ENCODE measurements around the gene CABLES1. TPM values are rescaled to one million over a fixed set of nuclear protein-coding genes. Genes with fewer than 3 reads are reported as not detected.

The CABLES1 gene
- total and polyA plus RNA-seq, 2 of the 8 experiments (the other 6 are each of a cell fraction or from before 2014, with no cell fraction given) = 9.2 to 26.4 TPM

DNA sequence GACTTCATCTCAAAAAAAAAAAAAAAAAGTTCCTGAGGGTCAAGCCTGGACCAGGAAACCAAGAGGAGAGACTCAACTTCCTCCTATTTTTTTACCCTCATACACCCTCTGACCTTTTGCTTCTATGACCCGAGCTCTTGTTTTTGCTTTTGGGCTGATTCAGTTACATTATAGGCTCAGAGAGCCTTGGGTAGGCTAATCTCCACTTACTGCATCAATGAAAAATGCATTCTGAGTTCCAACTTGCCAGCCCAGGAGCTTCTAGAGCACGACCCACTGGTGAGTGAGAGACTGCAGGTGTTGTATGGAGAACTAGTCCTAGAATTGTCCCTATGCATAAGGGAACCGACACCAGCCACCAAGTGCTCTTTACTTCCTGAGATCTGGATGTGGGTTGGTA lies 91.1 kb downstream of the CABLES1 start:
- H2BK5ac ChIP-seq (ENCODE audit: low read depth, low read length) = no peak overlapping the region
- H3K23me2 ChIP-seq (ENCODE audit: low read depth, low read length) = no peaks in the 10 kb centered on the region
- no peak for DNase-seq (ENCODE audit: low read depth in 1 of 2, low spot score in 2 of 2)
- H2AK5ac ChIP-seq (ENCODE audit: low read depth, low read length) = no peak overlapping the region
- H3K9ac ChIP-seq (replicated peaks in 1 of 4; ENCODE audit: extremely low read depth in 1 of 4, low read depth in 3 of 4, low read length in 3 of 4) = no peak overlapping the region
- POLR2A ChIA-PET (ENCODE audit: partially characterized antibody) = interaction anchor here (1.1 kb wide), 1 partner anchor 11 kb away, joined by 3 read pairs; no protein-coding TSS in a partner anchor
- CTCF ChIA-PET (ENCODE audit: partially characterized antibody) = interaction anchor here (0.6 to 1.7 kb wide), 4 partner anchors 10 to 104 kb away, joined by 3 to 5 read pairs (median 4); no protein-coding TSS in a partner anchor
- H3K27ac ChIP-seq (ENCODE audit: low read depth, low read length) = no peak overlapping the region
- H2AFZ ChIP-seq (ENCODE audit: low read length) = no peak overlapping the region
- no peak for FAIRE-seq
- no peak overlapping the region for H3K56ac ChIP-seq (replicated peaks; ENCODE audit: insufficient read length, low read depth, low read length)
- peaks cover 0 to 14% (median 0%) of the 10 kb centered on the region in 4 experiments; a peak in 2 of 8 replicates for H3K36me3 ChIP-seq (ENCODE audit: control insufficient read depth in 2 of 4, insufficient read depth in 4 of 4, low read length in 3 of 4)
- no peak overlapping the region for H3K4me2 ChIP-seq (ENCODE audit: insufficient read depth in 1 of 2, low read depth in 2 of 2, low read length in 2 of 2)
- no peak overlapping the region for H4K91ac ChIP-seq (replicated peaks; ENCODE audit: insufficient read length, low read length)
- no peak overlapping the region for H2BK12ac ChIP-seq (ENCODE audit: low read depth, low read length)
- no peaks in the 10 kb centered on the region for H4K20me1 ChIP-seq (replicated peaks in 1 of 2; ENCODE audit: control insufficient read depth in 1 of 2, insufficient read depth in 2 of 2, low read length in 2 of 2)
- H2BK15ac ChIP-seq (ENCODE audit: low read length) = no peak overlapping the region
- H3K14ac ChIP-seq (ENCODE audit: insufficient read length) = no peak overlapping the region
- peaks cover 0 to under 1% (median 0%) of the 10 kb centered on the region in 4 experiments; a peak in 2 of 7 replicates for H3K4me1 ChIP-seq (replicated peaks in 1 of 4; ENCODE audit: control insufficient read depth in 3 of 4, insufficient read depth in 4 of 4, low read length in 3 of 4)
- no peak overlapping the region for H4K5ac ChIP-seq (ENCODE audit: insufficient read length, low read depth, low read length)
- H2BK20ac ChIP-seq (ENCODE audit: low read length) = no peak overlapping the region
- no peak overlapping the region for H3K4ac ChIP-seq (replicated peaks; ENCODE audit: insufficient read length, low read depth, low read length)
- H4K8ac ChIP-seq (ENCODE audit: extremely low read depth, insufficient read depth, low read length) = no peak overlapping the region
- H2BK120ac ChIP-seq (replicated peaks; ENCODE audit: low read depth, low read length) = no peak overlapping the region
- H3K23ac ChIP-seq (ENCODE audit: insufficient read length) = no peak overlapping the region
- no peaks in the 10 kb centered on the region; the same call in 1 of the 2 replicates for H3K79me1 ChIP-seq (ENCODE audit: low read depth, low read length)
- H3K9me3 ChIP-seq (ENCODE audit: insufficient read depth in 2 of 2, low read depth in 1 of 2, low read length in 1 of 2) = no peaks in the 10 kb centered on the region
- H3K79me2 ChIP-seq (ENCODE audit: control insufficient read depth in 1 of 2, insufficient read depth in 2 of 2, low read length in 2 of 2) = no peaks in the 10 kb centered on the region
- WGBS, 2 experiments (ENCODE audit: extremely low coverage in 1 of 2, insufficient coverage in 1 of 2, insufficient read length in 1 of 2, insufficient replicate concordance in 2 of 2, low coverage in 1 of 2, low lambda C conversion rate in 2 of 2, missing lambda C conversion rate in 1 of 2) = 94% methylated on average over 3 of the region's 3 CpGs; no CpG with 5 or more reads in 1 of the 2 experiments
- no peak overlapping the region for H3K4me3 ChIP-seq (ENCODE audit: extremely low read depth in 1 of 4, insufficient read depth in 2 of 4, low read depth in 3 of 4, low read length in 4 of 4)
- H3K27me3 ChIP-seq (replicated peaks in 1 of 4; ENCODE audit: control insufficient read depth in 3 of 4, extremely low read depth in 1 of 4, insufficient read depth in 3 of 4, low read length in 3 of 4) = no peaks in the 10 kb centered on the region
- H3K18ac ChIP-seq (ENCODE audit: extremely low read depth, low read length) = no peak overlapping the region
- TF ChIP-seq MAFK (IDR thresholded peaks at IDR 0.05; ENCODE audit: low read depth, low read length) = no peak
- no peak for TF ChIP-seq RNF2 (IDR thresholded peaks at IDR 0.05; ENCODE audit: borderline replicate concordance, low read depth, low read length, missing control alignments, poor library complexity, severe bottlenecking)
- TF ChIP-seq CEBPB (IDR thresholded peaks at IDR 0.05; ENCODE audit: low read depth, low read length) = no peak
- no peak for TF ChIP-seq SP1 (IDR thresholded peaks at IDR 0.05; ENCODE audit: low read depth, low read length)
- no peak for TF ChIP-seq CREB1 (IDR thresholded peaks at IDR 0.05)
- no peak for TF ChIP-seq SP2 (IDR thresholded peaks at IDR 0.05; ENCODE audit: low read length)
- TF ChIP-seq EP300 (IDR thresholded peaks at IDR 0.05; ENCODE audit: borderline replicate concordance in 1 of 2, low read depth in 2 of 2, low read length in 2 of 2) = no peak
- TF ChIP-seq BRCA1 (IDR thresholded peaks at IDR 0.05; ENCODE audit: low read depth, low read length) = no peak
- TF ChIP-seq USF2 (IDR thresholded peaks at IDR 0.05; ENCODE audit: low read length) = no peak
- no peak for TF ChIP-seq POLR2AphosphoS5 (IDR thresholded peaks at IDR 0.05; ENCODE audit: low read depth, low read length)
- no peak for TF ChIP-seq JUND (IDR thresholded peaks at IDR 0.05; ENCODE audit: low read length)
- TF ChIP-seq TAF1 (IDR thresholded peaks at IDR 0.05; ENCODE audit: low read depth, low read length) = no peak
- TF ChIP-seq CBX5 (IDR thresholded peaks at IDR 0.05; ENCODE audit: low read depth, low read length) = no peak
- no peak for TF ChIP-seq SUZ12 (IDR thresholded peaks at IDR 0.05; ENCODE audit: low read length)
